Stomach (tissue), 9 donors: ENCODE data around the gene CACNA2D3. TPM values are rescaled to one million over a fixed set of nuclear protein-coding genes. Genes with fewer than 3 reads are reported as not detected.
A peak's percentile ranks its signal among the peaks of the same experiment; 100 is the strongest.

Experiments used
- DNase-seq, 2 donors: peaks; one replicate each; pipeline versions ENCODE4 v3.0.0 to v3.0.0-alpha.2; 2013 to 2019
- H3K27ac ChIP-seq, 5 donors: fragments of 200-600 bp in 4 of 5; sonication (generic) in 4 of 5; one replicate each; pipeline ENCODE4 v1.5.1; 2013 to 2019; ENCODE audit warnings: mild to moderate bottlenecking in 1 of 5, moderate library complexity in 1 of 5
- H3K27me3 ChIP-seq, 3 donors: fragments of 200-600 bp; sonication (generic); one replicate each; pipeline ENCODE4 v1.5.1; 2017 to 2019; ENCODE audit warnings: mixed run types in 1 of 3
- H3K36me3 ChIP-seq, 4 donors: fragments of 200-600 bp; sonication (generic); 1 replicate in 3 of 4; 2 replicates in 1 of 4; pipeline ENCODE4 v1.5.1; 2016 to 2019
- H3K4me1 ChIP-seq, 4 donors: fragments of 200-600 bp; sonication (generic); one replicate each; pipeline ENCODE4 v1.5.1; 2016 to 2019
- H3K4me3 ChIP-seq, 4 donors: fragments of 200-600 bp; sonication (generic) in 3 of 4; one replicate each; pipeline ENCODE4 v1.5.1; 2016 to 2019; ENCODE audit warnings: mild to moderate bottlenecking in 1 of 4
- H3K9me3 ChIP-seq, 4 donors: fragments of 200-600 bp; sonication (generic); one replicate each; pipeline ENCODE4 v1.5.1; 2016 to 2019
- EP300 ChIP-seq: sonication (generic); formaldehyde crosslinking; IDR thresholded peaks from one replicate; pipeline ENCODE4 v1.6.1; 2017; ENCODE audit warnings: antibody characterized with exemption
- POLR2A ChIP-seq, 4 donors: fragments of 450-650 bp; IDR thresholded peaks; one replicate each; pipeline ENCODE4 v1.6.1; 2016; ENCODE audit warnings: antibody characterized with exemption in 4 of 4, control low read depth in 2 of 4, mild to moderate bottlenecking in 1 of 4, moderate library complexity in 1 of 4
- POLR2AphosphoS5 ChIP-seq, 3 donors: sonication (generic); formaldehyde crosslinking; IDR thresholded peaks; one replicate each; pipeline ENCODE4 v1.6.1; 2016; ENCODE audit warnings: antibody characterized with exemption in 3 of 3
- WGBS, 5 donors: extraction: QIAGEN DNeasy Blood & Tissue Kit in 3 of 5; methylation state at CpG; one replicate each; pipeline versions ENCODE4 v1.1.5 to v1.1.7; 2013 to 2018; 5-methylcytosine and 5-hydroxymethylcytosine counted together
- intact Hi-C: fragments of 100-400 bp; cut with DNase I; formaldehyde crosslinking; loops from one replicate; pipeline ENCODE4 v1.15.1; 2023; ENCODE audit warnings: low total_unique reads
- polyA plus RNA-seq, 3 donors: library from polyadenylated mRNA; stranded (reverse); fragments of 200-250 nt; gene quantifications; one replicate each; pipeline ENCODE4 v1.2.3, GENCODE V29; 2013
- total RNA-seq, 5 donors: library from RNA; depleted of rRNA; stranded (reverse); fragments of >200 nt; gene quantifications; one replicate each; pipeline versions ENCODE4 v1.1.0 to v1.2.3, GENCODE V29; 2014 to 2016
- TF ChIP-seq, protein P1 (sequence below), 7 experiments: fragments of 450-650 bp in 4 of 7; fragments of 200-600 bp in 3 of 7; sonication (generic) in 3 of 7; IDR thresholded peaks; one replicate each; pipeline ENCODE4 v1.5.1; 2016 to 2019; ENCODE audit warnings: antibody characterized with exemption in 7 of 7, control low read depth in 2 of 7, mild to moderate bottlenecking in 1 of 7
- donor health status: healthy with polysubstance abuse.
- donor health status: Bipolar disorder and iron deficiency.
- donor health status: healthy.

CACNA2D3 gene
- total and polyA plus RNA-seq, 8 donors, result 0.56 to 54.0 (median 2.9) TPM; not detected in 1

DNA sequence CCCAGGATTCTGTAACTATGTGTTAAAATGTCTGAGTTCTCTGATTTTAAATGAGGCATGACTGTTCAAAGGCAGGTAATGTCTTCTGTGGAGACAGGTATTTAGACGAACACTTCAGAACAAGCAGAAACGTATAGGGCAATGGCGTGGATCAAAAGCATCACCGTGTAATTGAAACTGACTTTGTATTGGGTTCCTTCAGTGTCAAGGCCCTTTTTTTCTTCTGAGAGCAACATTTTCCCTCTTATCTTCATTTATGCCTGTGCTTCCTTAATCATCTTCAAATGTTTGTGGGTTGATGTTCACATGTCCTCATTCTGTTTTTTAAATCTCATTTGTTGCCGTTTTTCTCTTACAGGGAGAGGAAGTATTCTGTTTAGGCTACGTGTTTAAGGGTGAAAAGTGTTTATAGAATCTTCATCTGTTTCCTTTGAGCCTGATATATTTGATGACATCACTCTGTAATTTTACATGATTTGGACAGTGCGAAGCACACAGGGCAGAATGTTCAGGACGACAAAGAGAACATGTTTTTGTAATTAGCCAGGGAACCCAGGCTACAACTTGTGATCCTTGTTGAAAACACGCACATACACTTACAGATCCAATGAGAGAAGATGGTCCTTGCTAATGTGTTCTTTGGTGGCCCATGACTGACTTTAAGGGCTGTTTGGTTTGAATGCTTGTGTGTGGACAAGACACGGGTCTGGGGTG, 609.5 kb downstream of the CACNA2D3 start:
- H3K27me3 ChIP-seq, result no peaks in the 10 kb centered on the region
- H3K4me1 ChIP-seq, result no peaks in the 10 kb centered on the region
- TF ChIP-seq POLR2A (IDR thresholded peaks at IDR 0.05) (no peak), POLR2AphosphoS5 (IDR thresholded peaks at IDR 0.05) (no peak), EP300 (no peak)
- TF ChIP-seq, protein P1, sequence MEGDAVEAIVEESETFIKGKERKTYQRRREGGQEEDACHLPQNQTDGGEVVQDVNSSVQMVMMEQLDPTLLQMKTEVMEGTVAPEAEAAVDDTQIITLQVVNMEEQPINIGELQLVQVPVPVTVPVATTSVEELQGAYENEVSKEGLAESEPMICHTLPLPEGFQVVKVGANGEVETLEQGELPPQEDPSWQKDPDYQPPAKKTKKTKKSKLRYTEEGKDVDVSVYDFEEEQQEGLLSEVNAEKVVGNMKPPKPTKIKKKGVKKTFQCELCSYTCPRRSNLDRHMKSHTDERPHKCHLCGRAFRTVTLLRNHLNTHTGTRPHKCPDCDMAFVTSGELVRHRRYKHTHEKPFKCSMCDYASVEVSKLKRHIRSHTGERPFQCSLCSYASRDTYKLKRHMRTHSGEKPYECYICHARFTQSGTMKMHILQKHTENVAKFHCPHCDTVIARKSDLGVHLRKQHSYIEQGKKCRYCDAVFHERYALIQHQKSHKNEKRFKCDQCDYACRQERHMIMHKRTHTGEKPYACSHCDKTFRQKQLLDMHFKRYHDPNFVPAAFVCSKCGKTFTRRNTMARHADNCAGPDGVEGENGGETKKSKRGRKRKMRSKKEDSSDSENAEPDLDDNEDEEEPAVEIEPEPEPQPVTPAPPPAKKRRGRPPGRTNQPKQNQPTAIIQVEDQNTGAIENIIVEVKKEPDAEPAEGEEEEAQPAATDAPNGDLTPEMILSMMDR (IDR thresholded peaks at IDR 0.05), result no peak
- DNase-seq, result no peak
- no peaks in the 10 kb centered on the region for H3K36me3 ChIP-seq
- no peak overlapping the region for H3K27ac ChIP-seq
- intact Hi-C loops, result no loop called here
- H3K4me3 ChIP-seq, result no peak overlapping the region
- H3K9me3 ChIP-seq, result peaks cover 0 to 4% (median 2%) of the 10 kb centered on the region in 4 donors
- 70 to 74% (median 73%) methylated on average over 10 of the region's 10 CpGs for WGBS, 5 donors

DNA sequence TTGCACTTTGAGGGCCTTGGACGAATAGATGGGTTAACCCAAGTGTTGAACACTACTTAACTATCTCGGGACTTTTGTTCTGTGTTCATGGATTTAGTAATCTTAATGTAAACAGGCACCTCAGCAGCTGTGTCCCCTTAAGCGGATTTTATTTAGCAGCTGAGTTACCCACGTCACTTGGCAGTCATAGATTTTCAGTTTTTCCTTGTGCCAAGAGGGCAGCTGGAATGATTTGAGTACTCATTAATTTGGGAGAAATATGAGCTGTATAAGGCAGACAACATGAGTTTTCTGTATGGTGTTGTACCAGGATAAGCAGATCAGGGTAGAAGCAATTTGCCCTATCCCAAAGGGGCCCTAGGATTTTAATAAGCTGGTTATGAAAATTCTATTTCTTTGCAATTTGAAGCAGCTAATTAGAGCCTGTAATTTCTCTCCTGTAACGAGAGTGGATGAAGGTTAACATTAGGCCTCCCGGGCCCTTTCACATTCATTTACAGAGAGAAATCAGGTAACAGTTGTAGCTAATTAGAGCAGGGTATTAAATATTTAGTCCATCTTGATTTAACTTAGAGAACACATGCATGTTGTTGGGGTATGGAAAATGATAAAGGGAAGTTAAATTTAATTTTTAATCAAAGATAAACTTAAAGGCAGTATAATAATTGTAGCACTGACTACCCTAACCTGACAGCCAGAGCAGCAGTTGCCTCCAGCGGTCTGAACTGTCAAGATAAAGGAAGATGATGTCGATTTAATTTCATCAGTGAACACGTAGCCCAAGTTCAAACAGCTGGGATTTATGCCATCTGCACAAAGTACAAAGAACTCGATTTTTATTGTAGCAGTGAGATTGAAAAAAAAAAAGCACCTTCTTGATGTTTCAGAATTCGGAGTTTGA, 611.0 kb downstream of the CACNA2D3 start:
- 65 to 73% (median 72%) methylated on average over 11 of the region's 11 CpGs for whole genome bisulfite sequencing, 5 donors
- no peak for TF ChIP-seq EP300
- TF ChIP-seq POLR2A (IDR thresholded peaks at IDR 0.05), result no peak
- TF ChIP-seq, protein P1 (IDR thresholded peaks at IDR 0.05), result no peak
- TF ChIP-seq POLR2AphosphoS5 (IDR thresholded peaks at IDR 0.05), result no peak
- intact Hi-C loops, result no loop called here

DNA sequence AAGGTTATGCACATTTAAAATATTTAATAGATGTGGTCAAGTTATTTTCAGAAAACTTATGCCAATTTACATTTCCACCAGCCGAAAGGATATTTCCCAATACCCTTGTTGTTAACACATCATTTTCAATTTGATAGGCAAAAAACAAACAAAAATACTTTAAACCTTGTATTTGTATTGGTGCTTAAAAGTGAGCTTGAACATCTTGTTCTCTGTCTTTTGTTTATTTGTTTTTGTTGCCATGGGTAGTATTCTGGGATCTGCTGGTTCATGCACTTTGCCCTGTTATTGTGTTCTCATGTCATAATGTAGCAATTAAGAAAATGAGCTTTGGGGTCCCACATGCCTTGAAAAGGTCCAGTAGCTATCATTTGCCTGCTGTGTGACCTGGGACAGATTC, 614.1 kb downstream of the CACNA2D3 start:
- WGBS, 5 donors, result 66 to 82% (median 70%) methylated on average over 1 of the region's 1 CpG
- H3K36me3 ChIP-seq, result no peaks in the 10 kb centered on the region
- no peak overlapping the region for H3K4me3 ChIP-seq
- no peaks in the 10 kb centered on the region for H3K9me3 ChIP-seq
- no peaks in the 10 kb centered on the region for H3K27me3 ChIP-seq
- intact Hi-C loops, result no loop called here
- DNase-seq, result no peak
- no peaks in the 10 kb centered on the region for H3K4me1 ChIP-seq
- no peak for TF ChIP-seq EP300
- no peak for TF ChIP-seq POLR2AphosphoS5 (IDR thresholded peaks at IDR 0.05)
- no peak for TF ChIP-seq POLR2A (IDR thresholded peaks at IDR 0.05)
- TF ChIP-seq, protein P1 (IDR thresholded peaks at IDR 0.05), result no peak
- H3K27ac ChIP-seq, result no peak overlapping the region

More for the DNA sequence above, 611.0 kb downstream of the CACNA2D3 start:
- no peaks in the 10 kb centered on the region for H3K4me1 ChIP-seq
- H3K27me3 ChIP-seq, result no peaks in the 10 kb centered on the region
- peak in 1 of 2 donors; percentile 18 for DNase-seq
- H3K4me3 ChIP-seq, result no peak overlapping the region
- peaks cover 0 to 4% (median 0%) of the 10 kb centered on the region in 4 donors for H3K9me3 ChIP-seq
- H3K27ac ChIP-seq, result no peak overlapping the region
- no peaks in the 10 kb centered on the region for H3K36me3 ChIP-seq

- intact Hi-C loops, result no loop called here
These were observed 621.4 kb downstream of the CACNA2D3 start for GRCh38 chr3:54743755-54744154.

More at GRCh38 chr3:54743755-54744154, 621.4 kb downstream of the CACNA2D3 start:
- DNase-seq, result no peak
- Histone ChIP-seq H3K9me3 (no peaks in the 10 kb centered on the region), H3K36me3 (no peaks in the 10 kb centered on the region), H3K27me3 (no peaks in the 10 kb centered on the region), H3K27ac (no peak overlapping the region), H3K4me1 (no peaks in the 10 kb centered on the region), H3K4me3 (no peak overlapping the region)
- WGBS, 5 donors, result 50 to 69% (median 57%) methylated on average over 1 of the region's 1 CpG
- TF ChIP-seq POLR2AphosphoS5 (IDR thresholded peaks at IDR 0.05) (no peak), EP300 (no peak), POLR2A (IDR thresholded peaks at IDR 0.05) (no peak)
- TF ChIP-seq, protein P1 (IDR thresholded peaks at IDR 0.05), result no peak
